Activated CD8-positive, alpha-beta memory T cell treated with anti-CD3 and anti-CD28 coated beads, Interleukin-2, amount 50 U/mL, for 1 hour (primary cell): ENCODE results near the gene CARMIL1.

Source experiments
- DNase-seq: peaks from one replicate; pipeline ENCODE4 v3.0.0-alpha.2; 2020; ENCODE audit errors: extremely low read depth

Gene CARMIL1

GRCh38 chr6:25652007-25652515 lies 372.9 kb downstream of the CARMIL1 start, which contains the start of gene SCGN:
TSS of gene SCGN (plus strand) at chr6:25652215. CDS start at chr6:25652404, 189 bp downstream.
- DNase-seq = no peak

- DNase-seq = no peak
Measured at GRCh38 chr6:25655723-25656122, 376.5 kb downstream of the CARMIL1 start.

GRCh38 chr6:25659633-25660368 lies 380.6 kb downstream of the CARMIL1 start:
- DNase-seq = no peak

GRCh38 chr6:25660512-25660911 lies 381.3 kb downstream of the CARMIL1 start:
- no peak for DNase-seq

GRCh38 chr6:25661129-25661779 lies 382.1 kb downstream of the CARMIL1 start:
- DNase-seq = no peak

GRCh38 chr6:25665455-25665854 lies 386.3 kb downstream of the CARMIL1 start:
- no peak for DNase-seq

GRCh38 chr6:25669413-25669812 lies 390.2 kb downstream of the CARMIL1 start:
- DNase-seq = no peak
